Epidermal melanocyte (primary cell): ENCODE results near the gene UNC119.
"Not testable (repeated sequence)": the region's sequence is repeated elsewhere in the genome, so short reads cannot be mapped to it uniquely, and the experiment has no call there.

ENCODE experiments used
- DNase-seq: peaks from one replicate; pipeline ENCODE4 v3.0.0; 2011; ENCODE audit warnings: low spot score; ENCODE audit not compliant: insufficient read length

UNC119 gene

GRCh38 chr17:28552176-28552999 is at the start of gene UNC119:
Gene UNC119, minus strand, starts transcription at chr17:28552624. Its CDS starts 67 bp downstream, at chr17:28552557.
- peak; percentile 86 for DNase-seq

DNA sequence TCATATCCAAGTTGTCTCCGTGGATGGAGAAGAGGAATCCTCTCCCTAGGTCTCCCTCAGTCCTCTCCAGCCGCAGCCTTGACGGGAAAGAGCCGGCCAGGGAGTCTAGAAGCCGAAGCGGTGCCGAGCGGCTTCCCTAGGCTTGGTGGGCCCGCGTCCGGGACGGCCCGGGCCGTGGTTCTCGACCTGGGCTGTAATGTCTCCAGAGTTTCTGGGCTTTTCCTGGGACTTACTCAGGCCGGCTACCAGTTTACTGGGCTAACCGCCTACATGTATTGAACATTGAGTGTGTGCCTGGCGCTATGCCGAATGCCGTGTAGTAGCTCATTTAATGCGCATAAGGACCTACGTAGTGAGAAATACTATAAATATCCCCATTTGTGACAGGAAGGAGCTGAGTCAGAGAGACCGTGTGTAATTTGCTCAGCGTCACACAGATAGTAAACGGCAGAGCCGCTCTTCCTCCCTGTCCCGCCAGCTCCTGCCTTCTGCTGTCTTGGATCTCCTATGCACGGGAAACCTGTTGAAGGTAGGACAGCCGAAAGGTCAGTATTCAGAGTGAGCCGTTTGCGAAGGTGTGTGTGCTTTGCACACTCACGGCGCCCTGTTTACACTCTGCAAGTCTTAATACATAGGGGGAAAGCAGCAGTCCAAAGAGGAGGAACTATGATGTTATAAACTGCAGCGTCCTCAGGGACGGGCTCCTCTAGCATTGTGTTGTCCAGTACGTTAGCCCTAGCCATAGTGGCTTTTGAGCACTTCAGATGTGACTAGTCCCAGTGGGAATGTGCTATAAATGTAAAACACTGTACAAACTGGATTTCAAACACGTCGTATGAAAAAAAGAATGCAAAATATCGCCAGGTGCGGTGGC is 47.1 kb upstream of the UNC119 start:
- peak; percentile 60 for DNase-seq

GRCh38 chr17:28598799-28599310 is 46.4 kb upstream of the UNC119 start, which contains the start of gene SPAG5:
Gene SPAG5, minus strand, starts transcription at chr17:28599025. Its CDS starts 79 bp downstream, at chr17:28598946.
- DNase-seq: peak; percentile 97

- DNase-seq: no peak
Measured at GRCh38 chr17:28598389-28598788, 46.0 kb upstream of the UNC119 start.

- no peak for DNase-seq
Measured at GRCh38 chr17:28597606-28598383, 45.4 kb upstream of the UNC119 start.

- DNase-seq: no peak
Measured at GRCh38 chr17:28592260-28592659, 39.8 kb upstream of the UNC119 start.

DNA sequence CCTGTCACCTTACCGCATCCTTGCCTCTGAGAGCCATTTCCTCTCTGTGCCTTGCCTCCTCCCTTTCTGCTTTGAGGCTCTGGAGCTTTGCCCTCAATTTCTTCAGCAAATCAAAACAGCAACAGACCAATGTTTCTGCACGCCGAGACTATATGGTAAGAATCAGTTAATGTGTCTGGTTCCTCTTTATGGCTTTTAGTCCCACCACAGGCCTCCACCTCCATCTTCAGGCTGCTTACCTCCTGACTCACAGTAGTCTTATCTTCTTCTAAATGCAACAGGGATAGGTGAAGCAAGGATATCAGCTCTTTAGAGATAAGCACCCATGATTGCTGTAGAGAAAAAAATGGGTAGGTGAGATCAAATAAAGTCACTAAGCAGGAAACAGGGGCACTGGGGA is 33.4 kb upstream of the UNC119 start:
- DNase-seq: no peak

DNA sequence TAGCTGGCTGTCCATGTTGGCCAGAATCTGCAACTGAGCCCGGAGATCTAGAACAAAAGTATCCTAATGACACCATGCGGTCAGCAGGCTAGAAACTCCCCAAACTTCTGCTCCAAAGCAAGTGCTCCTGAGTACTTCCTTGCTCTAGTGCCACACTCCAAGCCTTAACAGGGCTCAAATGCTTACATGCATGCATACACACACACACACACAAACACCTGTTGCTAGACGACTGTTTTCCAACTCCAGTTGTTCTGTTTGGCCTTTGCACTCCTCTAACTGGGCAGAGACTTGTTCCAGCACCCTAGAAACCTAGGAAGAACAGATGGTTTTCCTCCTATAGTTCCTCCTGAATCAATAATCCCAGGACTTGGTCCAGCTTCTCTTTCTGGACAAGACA is 32.0 kb upstream of the UNC119 start:
- no peak for DNase-seq

- no peak for DNase-seq
Measured at GRCh38 chr17:28582513-28582912, 30.1 kb upstream of the UNC119 start.

DNA sequence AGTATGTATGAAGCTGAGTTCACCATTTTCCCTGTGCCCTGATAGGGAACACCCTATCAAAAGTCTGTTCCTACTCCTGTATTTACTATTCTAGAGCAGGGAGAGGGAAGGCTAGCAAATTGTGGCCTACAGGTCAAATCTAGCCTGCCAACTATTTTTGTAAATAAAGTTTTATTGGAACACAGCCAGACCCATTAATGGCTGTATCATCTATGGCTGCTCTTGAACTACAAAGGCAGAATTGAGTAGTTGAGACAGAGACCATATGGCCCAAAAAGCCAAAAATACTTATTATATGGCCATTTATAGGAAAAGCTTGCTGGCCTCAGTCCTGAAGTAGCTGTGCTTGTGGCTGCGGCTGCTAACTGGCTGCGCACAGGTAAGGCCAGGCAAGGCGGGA is 28.5 kb upstream of the UNC119 start:
- no peak for DNase-seq

- no peak for DNase-seq
Measured at GRCh38 chr17:28579526-28579925, 27.1 kb upstream of the UNC119 start.

- DNase-seq: no peak
Measured at GRCh38 chr17:28578246-28579195, 26.1 kb upstream of the UNC119 start.

- no peak for DNase-seq
Measured at GRCh38 chr17:28577466-28577824, 25.0 kb upstream of the UNC119 start.

DNA sequence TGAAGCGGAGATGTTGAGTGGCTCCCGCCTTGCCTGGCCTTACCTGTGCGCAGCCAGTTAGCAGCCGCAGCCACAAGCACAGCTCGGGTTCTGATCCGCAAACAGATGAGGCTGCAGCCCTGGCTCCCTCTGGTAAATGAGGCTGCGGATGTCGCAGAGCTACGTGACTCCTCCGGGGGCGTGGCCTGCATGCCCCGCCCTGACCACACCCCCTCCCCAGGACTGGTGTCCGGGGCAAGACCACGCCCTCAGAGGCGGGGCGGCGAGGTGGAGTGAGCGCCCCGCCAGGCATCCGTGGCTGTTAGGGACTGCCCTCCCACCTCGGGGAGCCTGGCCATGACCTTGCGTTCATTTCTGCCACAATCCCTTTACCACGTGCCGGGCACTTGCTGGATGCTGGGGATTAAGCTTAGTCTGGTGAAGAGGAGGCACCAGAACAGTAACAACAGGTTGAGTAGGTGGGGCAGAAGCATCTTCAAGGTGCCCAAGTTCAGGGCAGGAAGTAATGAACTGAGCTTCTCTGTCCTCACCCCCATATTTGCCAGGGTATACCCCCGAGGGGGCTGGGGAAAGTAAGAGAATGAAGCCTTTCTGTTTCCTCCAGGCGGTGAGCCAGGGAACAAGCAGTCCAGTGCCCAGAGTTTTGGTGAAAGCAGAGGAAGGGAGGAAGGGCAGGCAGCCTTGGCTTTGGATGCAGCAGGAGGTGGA is 24.5 kb upstream of the UNC119 start, which contains the start of gene ALDOC:
Gene ALDOC (minus strand): TSS at position 138 of the 708 bp plus-strand sequence. CDS start 1,363 bp downstream, outside the sequence.
- DNase-seq: peak; percentile 98

GRCh38 chr17:28576016-28576415 is 23.6 kb upstream of the UNC119 start:
- not testable (repeated sequence) for DNase-seq

- DNase-seq: no peak
Measured at GRCh38 chr17:28575126-28575795, 22.8 kb upstream of the UNC119 start.

DNA sequence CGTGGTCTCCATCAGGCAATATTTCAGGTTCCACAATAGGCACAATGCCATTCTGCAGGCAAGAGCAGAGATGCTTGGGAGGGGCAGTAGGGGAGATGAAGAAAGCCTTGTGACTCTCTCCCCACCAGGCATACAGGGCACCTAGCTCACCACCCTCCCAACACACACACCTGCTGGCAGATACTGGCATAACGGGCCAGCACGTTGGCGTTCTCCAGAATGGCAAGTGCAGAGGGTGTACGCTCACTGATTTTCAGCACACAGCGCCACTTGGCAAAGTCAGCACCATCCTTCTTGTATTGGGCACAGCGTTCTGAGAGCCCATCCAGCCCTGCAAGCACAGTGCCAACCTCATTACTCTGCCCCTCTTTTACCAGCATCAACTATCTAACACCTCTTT is 22.1 kb upstream of the UNC119 start:
- DNase-seq: no peak

DNA sequence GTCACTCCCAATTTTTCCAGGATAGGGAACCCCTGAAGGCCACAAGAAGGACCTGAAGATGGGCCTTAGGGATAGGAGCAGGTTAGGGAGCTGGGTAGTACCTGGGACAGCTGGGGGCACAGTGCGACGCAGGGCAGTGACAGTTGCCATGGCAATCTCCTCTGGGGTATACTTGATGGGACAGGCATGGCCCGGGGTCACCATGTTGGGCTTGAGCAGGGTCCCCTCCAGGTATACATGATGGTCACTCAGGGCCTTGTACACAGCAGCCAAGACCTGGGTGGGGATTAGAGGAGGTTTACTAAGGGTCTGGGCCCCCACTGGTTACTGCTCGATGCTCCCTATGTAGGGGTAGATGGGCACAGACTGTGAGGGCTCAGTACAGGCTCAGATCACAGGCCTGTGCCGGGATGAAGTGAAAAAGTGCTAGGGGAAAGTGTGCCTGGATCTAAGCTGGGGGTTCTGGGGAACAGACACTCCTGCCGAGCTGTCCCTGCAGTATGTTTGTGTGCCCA is 21.6 kb upstream of the UNC119 start:
- DNase-seq: no peak

GRCh38 chr17:28573521-28573920 is 21.1 kb upstream of the UNC119 start:
- DNase-seq: no peak
